GM10266 (cell line): ENCODE measurements around the gene SKA1.
"Not testable (repeated sequence)": the region's sequence is repeated elsewhere in the genome, so short reads cannot be mapped to it uniquely, and the experiment has no call there.

Experiments used
- DNase-seq: peaks from one replicate; pipeline ENCODE4 v3.0.0; 2012; ENCODE audit errors: extremely low spot score
- TF ChIP-seq, protein P1 (sequence below): IDR thresholded peaks from 2 replicates; pipeline ENCODE4 v1.5.1; 2012; ENCODE audit warnings: mild to moderate bottlenecking, low read depth; ENCODE audit not compliant: control insufficient read depth, insufficient read depth; ENCODE audit errors: missing control alignments

SKA1 gene

DNA sequence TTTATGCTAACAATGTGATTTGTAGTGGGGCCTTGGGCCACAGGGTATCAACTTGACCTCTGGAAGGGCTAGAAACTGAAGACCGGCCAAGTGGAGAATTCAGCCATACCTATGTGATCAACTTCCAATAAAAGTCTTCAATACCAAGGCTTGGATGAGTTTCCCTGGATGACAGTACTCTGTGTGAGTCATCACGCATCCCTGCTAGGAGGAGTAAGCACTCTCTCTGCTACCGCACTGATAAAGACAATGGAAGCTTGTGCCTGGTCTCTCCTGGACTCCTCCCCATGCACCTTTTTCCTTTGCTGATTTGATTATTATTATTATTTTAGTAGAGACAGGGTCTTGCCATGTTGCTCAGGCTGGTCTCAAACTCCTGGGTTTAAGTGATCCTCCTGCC is 58.1 kb downstream of the SKA1 start:
- TF ChIP-seq, protein P1, sequence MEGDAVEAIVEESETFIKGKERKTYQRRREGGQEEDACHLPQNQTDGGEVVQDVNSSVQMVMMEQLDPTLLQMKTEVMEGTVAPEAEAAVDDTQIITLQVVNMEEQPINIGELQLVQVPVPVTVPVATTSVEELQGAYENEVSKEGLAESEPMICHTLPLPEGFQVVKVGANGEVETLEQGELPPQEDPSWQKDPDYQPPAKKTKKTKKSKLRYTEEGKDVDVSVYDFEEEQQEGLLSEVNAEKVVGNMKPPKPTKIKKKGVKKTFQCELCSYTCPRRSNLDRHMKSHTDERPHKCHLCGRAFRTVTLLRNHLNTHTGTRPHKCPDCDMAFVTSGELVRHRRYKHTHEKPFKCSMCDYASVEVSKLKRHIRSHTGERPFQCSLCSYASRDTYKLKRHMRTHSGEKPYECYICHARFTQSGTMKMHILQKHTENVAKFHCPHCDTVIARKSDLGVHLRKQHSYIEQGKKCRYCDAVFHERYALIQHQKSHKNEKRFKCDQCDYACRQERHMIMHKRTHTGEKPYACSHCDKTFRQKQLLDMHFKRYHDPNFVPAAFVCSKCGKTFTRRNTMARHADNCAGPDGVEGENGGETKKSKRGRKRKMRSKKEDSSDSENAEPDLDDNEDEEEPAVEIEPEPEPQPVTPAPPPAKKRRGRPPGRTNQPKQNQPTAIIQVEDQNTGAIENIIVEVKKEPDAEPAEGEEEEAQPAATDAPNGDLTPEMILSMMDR: no peak
- DNase-seq: no peak

DNA sequence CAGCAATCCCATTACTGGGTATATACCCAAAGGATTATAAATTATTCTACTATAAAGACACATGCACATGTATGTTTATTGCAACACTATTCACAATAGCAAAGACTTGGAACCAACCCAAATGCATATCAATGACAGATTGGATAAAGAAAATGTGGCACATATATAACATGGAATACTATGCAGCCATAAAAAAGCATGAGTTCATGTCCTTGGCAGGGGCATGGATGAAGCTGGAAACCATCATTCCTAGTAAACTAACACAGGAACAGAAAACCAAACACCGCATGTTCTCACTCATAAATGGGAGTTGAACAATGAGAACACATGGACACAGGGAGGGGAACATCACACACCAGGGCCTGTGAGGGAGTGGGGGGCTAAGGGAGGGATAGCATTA is 61.9 kb downstream of the SKA1 start:
- not testable (repeated sequence) for DNase-seq

DNA sequence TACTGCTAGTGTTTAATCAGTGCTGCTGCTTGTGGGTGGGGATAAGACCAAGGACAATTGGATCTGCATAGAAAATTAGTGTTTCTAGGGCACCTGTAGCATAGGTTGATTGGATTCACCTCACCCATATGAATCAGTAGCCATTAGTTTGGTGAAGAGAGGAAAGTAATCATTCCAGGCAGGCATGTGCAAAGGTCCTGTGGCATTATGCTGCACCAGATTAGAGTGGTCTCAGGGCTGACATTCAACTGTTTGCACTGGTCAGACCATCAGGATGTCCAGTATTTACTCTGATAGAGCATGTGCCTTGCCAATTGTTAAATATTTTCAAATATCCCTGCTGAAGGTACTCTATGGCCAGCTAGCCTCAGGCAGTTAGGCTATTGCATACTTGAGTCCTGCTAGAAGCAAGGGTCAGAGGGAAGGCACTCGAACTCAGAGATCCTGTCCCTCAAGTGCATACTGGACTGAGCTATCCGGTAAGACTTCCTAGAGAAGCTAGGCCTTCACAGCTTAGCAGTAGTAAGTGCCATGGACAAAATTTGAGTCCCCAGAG is 64.7 kb downstream of the SKA1 start:
- TF ChIP-seq, protein P1: no peak
- DNase-seq: no peak

DNA sequence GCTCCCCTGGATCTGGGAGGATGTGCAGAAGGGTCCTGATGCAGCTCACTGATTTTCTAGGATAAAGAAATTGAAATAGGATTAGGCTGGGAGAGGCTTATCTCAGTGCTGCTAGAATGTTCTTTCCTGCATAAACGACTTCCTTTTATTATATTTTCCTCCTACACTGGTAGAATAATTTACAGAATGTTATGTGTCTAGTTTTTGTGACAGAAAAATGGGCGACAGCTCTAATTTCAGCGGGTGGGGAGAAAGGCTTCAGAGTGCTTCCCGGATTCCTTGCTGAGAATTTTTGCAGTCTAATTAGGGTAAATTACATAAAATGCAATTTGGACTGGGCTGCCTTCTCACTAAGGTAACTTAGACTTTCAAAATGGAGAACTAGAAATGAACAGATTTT is 66.2 kb downstream of the SKA1 start:
- TF ChIP-seq, protein P1: no peak
- no peak for DNase-seq

DNA sequence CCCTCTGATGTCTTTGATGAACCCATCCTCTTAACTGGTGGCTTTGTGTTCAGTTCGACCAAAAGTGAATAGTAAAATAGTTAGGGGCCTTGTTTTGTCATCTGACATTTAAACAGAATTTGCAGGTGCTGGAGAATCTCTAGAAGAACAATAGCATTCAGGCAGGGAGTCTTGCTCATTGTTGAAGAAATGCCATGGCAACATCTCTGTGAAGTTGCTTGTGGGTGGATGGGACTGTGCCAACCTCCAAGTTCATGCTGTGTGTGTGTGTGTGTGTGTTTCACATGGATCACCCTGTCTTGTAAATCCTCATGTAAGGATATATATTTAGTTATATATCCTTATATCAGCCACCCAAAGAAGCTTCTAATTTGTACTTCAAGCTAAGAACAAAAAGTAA is 66.7 kb downstream of the SKA1 start:
- TF ChIP-seq, protein P1: no peak
- no peak for DNase-seq
